Natural killer cell (primary cell): ENCODE results near the gene FHL1. TPM values are rescaled to one million over a fixed set of nuclear protein-coding genes. Genes with fewer than 3 reads are reported as not detected.

ENCODE experiments used
- ATAC-seq, 3 donors: fragments of 150-1000 bp in 2 of 3; fragments of 200-7000 bp in 1 of 3; cut with Tn5 transposase; 1 replicate in 1 of 3; 2 replicates in 2 of 3; pipeline ENCODE4 v1.10.0; 2021; ENCODE audit warnings: mild to moderate bottlenecking in 2 of 3, moderate library complexity in 2 of 3
- DNase-seq, 2 donors: peaks; one replicate each; pipeline versions ENCODE4 v3.0.0 to v3.0.0-alpha.2; 2013 to 2021; ENCODE audit warnings: mixed read lengths in 1 of 2
- H3K27ac ChIP-seq: one replicate; pipeline ENCODE4 v1.5.1; 2013; ENCODE audit warnings: mild to moderate bottlenecking, low read length
- H3K27me3 ChIP-seq: one replicate; pipeline ENCODE4 v1.6.1; 2013; ENCODE audit warnings: low read length; ENCODE audit not compliant: control insufficient read depth, insufficient read depth
- H3K36me3 ChIP-seq: one replicate; pipeline ENCODE4 v1.6.1; 2013; ENCODE audit warnings: low read length; ENCODE audit not compliant: control insufficient read depth, insufficient read depth
- H3K4me1 ChIP-seq: one replicate; pipeline ENCODE4 v1.6.1; 2013; ENCODE audit warnings: low read length; ENCODE audit not compliant: control insufficient read depth, insufficient read depth
- H3K4me3 ChIP-seq: one replicate; pipeline ENCODE4 v1.5.1; 2013; ENCODE audit warnings: low read length
- H3K9me3 ChIP-seq: one replicate; pipeline ENCODE4 v1.6.1; 2013; ENCODE audit warnings: low read length; ENCODE audit not compliant: control insufficient read depth, insufficient read depth
- H3K27ac Mint-ChIP-seq, 2 donors: one replicate each; pipeline ENCODE4 v1.8.0; 2022; ENCODE audit warnings: mild to moderate bottlenecking in 2 of 2, mixed read lengths in 2 of 2, moderate library complexity in 1 of 2
- H3K27me3 Mint-ChIP-seq, 2 donors: one replicate each; pipeline ENCODE4 v1.8.0; 2022; ENCODE audit warnings: low read depth in 2 of 2, mixed read lengths in 2 of 2
- H3K36me3 Mint-ChIP-seq: one replicate; pipeline ENCODE4 v1.8.0; 2022; ENCODE audit warnings: mixed read lengths
- H3K4me1 Mint-ChIP-seq, 2 donors: one replicate each; pipeline ENCODE4 v1.8.0; 2022; ENCODE audit warnings: mixed read lengths in 2 of 2
- H3K4me3 Mint-ChIP-seq: one replicate; pipeline ENCODE4 v1.8.0; 2022; ENCODE audit warnings: mild to moderate bottlenecking, moderate library complexity, mixed read lengths
- H3K9me3 Mint-ChIP-seq, 2 donors: one replicate each; pipeline ENCODE4 v1.8.0; 2022; ENCODE audit warnings: mixed read lengths in 2 of 2
- CTCF ChIP-seq: fragments of 200-600 bp; IDR thresholded peaks from one replicate; pipeline ENCODE4 v1.8.0; 2022; ENCODE audit warnings: antibody characterized with exemption
- WGBS: methylation state at CpG from one replicate; pipeline ENCODE4 v1.1.7; 2013; ENCODE audit warnings: missing lambda C conversion rate; ENCODE audit not compliant: insufficient coverage; 5-methylcytosine and 5-hydroxymethylcytosine counted together
- intact Hi-C: fragments of 100-400 bp; cut with micrococcal nuclease; formaldehyde crosslinking; loops from one replicate; pipeline ENCODE4 v1.14.2; 2022
- total RNA-seq, 4 donors: library from RNA; stranded (reverse); fragments of 120-200 nt in 1 of 4; gene quantifications; one replicate each; pipeline versions ENCODE4 v1.2.3 to v1.2.4, GENCODE V29; 2013 to 2022

FHL1 gene
- total RNA-seq, 3 donors from 2014 or later (not counting 1 experiment from before 2014, with no cell fraction given), result 3.2 to 5.7 (median 3.7) TPM

- peaks cover 11 to 17% of the 10 kb centered on the region in 2 donors for H3K4me1 Mint-ChIP-seq
- TF ChIP-seq CTCF, result no peak
- DNase-seq, result no peak
- intact Hi-C loops, result no loop called here
- no peak for ATAC-seq
- Histone ChIP-seq H3K27ac (no peak overlapping the region), H3K36me3 (no peaks in the 10 kb centered on the region), H3K4me1 (peaks cover 9% of the 10 kb centered on the region), H3K27me3 (no peaks in the 10 kb centered on the region), H3K4me3 (no peak overlapping the region), H3K9me3 (no peaks in the 10 kb centered on the region)
- no peaks in the 10 kb centered on the region for H3K36me3 Mint-ChIP-seq
- no peak overlapping the region for H3K27ac Mint-ChIP-seq
- H3K4me3 Mint-ChIP-seq, result no peak overlapping the region
- peaks cover 6 to 16% of the 10 kb centered on the region in 2 donors for H3K27me3 Mint-ChIP-seq
- H3K9me3 Mint-ChIP-seq, result no peaks in the 10 kb centered on the region
- 80% methylated on average over 1 of the region's 3 CpGs for WGBS
These were observed 5.8 kb upstream of the FHL1 start for GRCh38 chrX:136141569-136141968.

- Mint-ChIP-seq H3K4me3 (no peak overlapping the region), H3K27me3 (peaks cover 8 to 16% of the 10 kb centered on the region in 2 donors), H3K4me1 (peaks cover 14 to 18% of the 10 kb centered on the region in 2 donors), H3K36me3 (no peaks in the 10 kb centered on the region), H3K9me3 (no peaks in the 10 kb centered on the region), H3K27ac (no peak overlapping the region)
- H3K27me3 ChIP-seq, result no peaks in the 10 kb centered on the region
- no peak for TF ChIP-seq CTCF
- H3K36me3 ChIP-seq, result no peaks in the 10 kb centered on the region
- H3K27ac ChIP-seq, result no peak overlapping the region
- DNase-seq (no peak), ATAC-seq (no peak)
- H3K9me3 ChIP-seq, result no peaks in the 10 kb centered on the region
- H3K4me3 ChIP-seq, result no peak overlapping the region
- H3K4me1 ChIP-seq, result peaks cover 12% of the 10 kb centered on the region
- intact Hi-C loops, result no loop called here
- no CpG with 5 or more reads among the region's 3 CpGs for WGBS
These were observed 4.7 kb upstream of the FHL1 start for GRCh38 chrX:136142592-136142991.

- Mint-ChIP-seq H3K9me3 (no peaks in the 10 kb centered on the region), H3K27ac (peak overlapping the region in 1 of 2 donors; percentile 74), H3K4me3 (peak overlapping the region; percentile 71), H3K36me3 (no peaks in the 10 kb centered on the region), H3K4me1 (peaks cover 14 to 18% of the 10 kb centered on the region in 2 donors), H3K27me3 (peaks cover 8 to 16% of the 10 kb centered on the region in 2 donors)
- peaks cover 12% of the 10 kb centered on the region for H3K4me1 ChIP-seq
- peak; percentile 41 to 55 (median 47) for ATAC-seq
- peak overlapping the region; percentile 7 for H3K4me3 ChIP-seq
- no peaks in the 10 kb centered on the region for H3K27me3 ChIP-seq
- peak in 1 of 2 donors; percentile 48 for DNase-seq
- no peak overlapping the region for H3K27ac ChIP-seq
- no peaks in the 10 kb centered on the region for H3K9me3 ChIP-seq
- H3K36me3 ChIP-seq, result no peaks in the 10 kb centered on the region
- intact Hi-C loops, result no loop called here
- TF ChIP-seq CTCF, result no peak
- 9% methylated on average over 5 of the region's 8 CpGs for WGBS
These were observed 3.6 kb upstream of the FHL1 start for GRCh38 chrX:136143711-136144110.
